Dermis blood vessel endothelial cell (primary cell): Measurements from ENCODE around the gene VSIR. TPM values are rescaled to one million over a fixed set of nuclear protein-coding genes. Genes with fewer than 3 reads are reported as not detected.
A peak's percentile ranks its signal among the peaks of the same experiment; 100 is the strongest.

Source experiments
- DNase-seq: peaks from one replicate; pipeline ENCODE4 v3.0.0; 2010
- total RNA-seq: library from RNA; depleted of rRNA; stranded (reverse); fragments of >200 nt; gene quantifications from 2 replicates; pipeline ENCODE4 v1.2.3, GENCODE V29; 2014

The VSIR gene
- total RNA-seq, 1 donor from 2014 or later = 42.2 TPM

- no peak for DNase-seq
Measured at GRCh38 chr10:71782221-71782916, 9.0 kb upstream of the VSIR start.

GRCh38 chr10:71780719-71781118 is 7.4 kb upstream of the VSIR start:
- no peak for DNase-seq

- no peak for DNase-seq
Measured at GRCh38 chr10:71780156-71780555, 6.8 kb upstream of the VSIR start.

GRCh38 chr10:71779641-71780040 is 6.3 kb upstream of the VSIR start:
- DNase-seq = no peak

- no peak for DNase-seq
Measured at GRCh38 chr10:71778071-71778825, 4.9 kb upstream of the VSIR start.

- no peak for DNase-seq
Measured at GRCh38 chr10:71777213-71777985, 4.1 kb upstream of the VSIR start.

- no peak for DNase-seq
Measured at GRCh38 chr10:71776481-71776925, 3.2 kb upstream of the VSIR start.

GRCh38 chr10:71774916-71775702 is 1.8 kb upstream of the VSIR start:
- no peak for DNase-seq

GRCh38 chr10:71772832-71773220 is 494 bp downstream of the VSIR start:
- DNase-seq = no peak

- DNase-seq = peak; percentile 68
Measured at GRCh38 chr10:71771821-71772617, 1.3 kb downstream of the VSIR start.

- no peak for DNase-seq
Measured at GRCh38 chr10:71771204-71771603, 2.1 kb downstream of the VSIR start.

- no peak for DNase-seq
Measured at GRCh38 chr10:71770789-71771188, 2.5 kb downstream of the VSIR start.

- no peak for DNase-seq
Measured at GRCh38 chr10:71770255-71770654, 3.1 kb downstream of the VSIR start.

GRCh38 chr10:71769279-71769823 is 4.0 kb downstream of the VSIR start:
- DNase-seq = peak; percentile 78

- DNase-seq = peak; percentile 75
Measured at GRCh38 chr10:71767420-71768035, 5.8 kb downstream of the VSIR start.

- peak; percentile 80 for DNase-seq
Measured at GRCh38 chr10:71766717-71767419, 6.5 kb downstream of the VSIR start.

GRCh38 chr10:71765906-71766716 is 7.2 kb downstream of the VSIR start:
- DNase-seq = peak; percentile 33

- DNase-seq = no peak
Measured at GRCh38 chr10:71765176-71765904, 8.0 kb downstream of the VSIR start.
